ENCODE data around the gene GPR15LG.
A peak's percentile ranks its signal among the peaks of the same experiment; 100 is the strongest.
"Not testable (repeated sequence)": the region's sequence is repeated elsewhere in the genome, so short reads cannot be mapped to it uniquely, and the experiment has no call there.

The GPR15LG gene

GRCh38 chr10:84173501-84173929 is at the start of gene GPR15LG:
GPR15LG (plus strand) TSS chr10:84173801; CDS start chr10:84173852, 51 bp downstream.
- no peak for DNase-seq (ENCODE audit: low read depth)

- not testable (repeated sequence) for DNase-seq (ENCODE audit: low read depth)
Measured at GRCh38 chr10:84125910-84126784, 47.5 kb upstream of the GPR15LG start.

- DNase-seq (ENCODE audit: low read depth) = no peak
Measured at GRCh38 chr10:84126785-84127167, 46.8 kb upstream of the GPR15LG start.

- no peak for DNase-seq (ENCODE audit: low read depth)
Measured at GRCh38 chr10:84135836-84136235, 37.8 kb upstream of the GPR15LG start.

GRCh38 chr10:84137811-84138210 is 35.8 kb upstream of the GPR15LG start:
- DNase-seq (ENCODE audit: low read depth) = no peak

GRCh38 chr10:84138478-84139125 is 35.0 kb upstream of the GPR15LG start:
- DNase-seq (ENCODE audit: low read depth) = peak; percentile 68

- DNase-seq (ENCODE audit: low read depth) = peak; percentile 99
Measured at GRCh38 chr10:84139126-84140035, 34.2 kb upstream of the GPR15LG start, which contains the start of gene GHITM. GHITM (plus strand) TSS chr10:84139509; CDS start chr10:84141501, 1,992 bp downstream.

GRCh38 chr10:84140036-84140379 is 33.6 kb upstream of the GPR15LG start:
- DNase-seq (ENCODE audit: low read depth) = peak; percentile 47

GRCh38 chr10:84147347-84147746 is 26.3 kb upstream of the GPR15LG start:
- DNase-seq (ENCODE audit: low read depth) = no peak

GRCh38 chr10:84148006-84148597 is 25.5 kb upstream of the GPR15LG start:
- DNase-seq (ENCODE audit: low read depth) = peak; percentile 64

- no peak for DNase-seq (ENCODE audit: low read depth)
Measured at GRCh38 chr10:84149854-84150253, 23.7 kb upstream of the GPR15LG start.

- DNase-seq (ENCODE audit: low read depth) = no peak
Measured at GRCh38 chr10:84152769-84153168, 20.8 kb upstream of the GPR15LG start.

GRCh38 chr10:84155521-84155920 is 18.1 kb upstream of the GPR15LG start:
- no peak for DNase-seq (ENCODE audit: low read depth)

GRCh38 chr10:84156009-84156408 is 17.6 kb upstream of the GPR15LG start:
- no peak for DNase-seq (ENCODE audit: low read depth)

- peak; percentile 6 for DNase-seq (ENCODE audit: low read depth)
Measured at GRCh38 chr10:84156768-84157167, 16.8 kb upstream of the GPR15LG start.

GRCh38 chr10:84158061-84158460 is 15.5 kb upstream of the GPR15LG start:
- no peak for DNase-seq (ENCODE audit: low read depth)

GRCh38 chr10:84158550-84158949 is 15.1 kb upstream of the GPR15LG start:
- no peak for DNase-seq (ENCODE audit: low read depth)

GRCh38 chr10:84159076-84159685 is 14.4 kb upstream of the GPR15LG start:
- DNase-seq (ENCODE audit: low read depth) = no peak

- DNase-seq (ENCODE audit: low read depth) = no peak
Measured at GRCh38 chr10:84160663-84161362, 12.8 kb upstream of the GPR15LG start.

GRCh38 chr10:84163996-84164395 is 9.6 kb upstream of the GPR15LG start:
- no peak for DNase-seq (ENCODE audit: low read depth)

- no peak for DNase-seq (ENCODE audit: low read depth)
Measured at GRCh38 chr10:84164442-84164841, 9.2 kb upstream of the GPR15LG start.

Data from iris pigment epithelial cell (primary cell).